Neural progenitor cell (in vitro differentiated cells): Measurements from ENCODE around the gene TMEM185B. TPM values are rescaled to one million over a fixed set of nuclear protein-coding genes. Genes with fewer than 3 reads are reported as not detected.

Experiments used
- DNase-seq: peaks from one replicate; pipeline ENCODE4 v3.0.0-alpha.2; 2016; ENCODE audit warnings: low spot score
- H2AFZ ChIP-seq: fragments of 200-600 bp; sonication (generic); replicated peaks from 2 replicates; pipeline ENCODE4 v1.6.1; 2016; ENCODE audit warnings: antibody characterized with exemption
- H3F3A ChIP-seq: fragments of 200-600 bp; sonication (generic); 2 replicates; pipeline ENCODE4 v1.6.1; 2016; ENCODE audit warnings: antibody characterized with exemption, low read depth
- H3K27ac ChIP-seq: fragments of 200-600 bp; sonication (generic); 2 replicates; pipeline ENCODE4 v1.5.1; 2016; ENCODE audit warnings: mild to moderate bottlenecking
- H3K27me3 ChIP-seq: fragments of 200-600 bp; sonication (generic); 2 replicates; pipeline ENCODE4 v1.6.1; 2016; ENCODE audit warnings: mild to moderate bottlenecking, moderate library complexity
- H3K36me3 ChIP-seq: fragments of 200-600 bp; sonication (generic); 2 replicates; pipeline ENCODE4 v1.5.1; 2016
- H3K4me1 ChIP-seq: fragments of 200-600 bp; sonication (generic); 2 replicates; pipeline ENCODE4 v1.6.1; 2016; ENCODE audit warnings: mixed run types
- H3K4me2 ChIP-seq: fragments of 200-600 bp; sonication (generic); 2 replicates; pipeline ENCODE4 v1.6.1; 2016
- H3K4me3 ChIP-seq: fragments of 200-600 bp; sonication (generic); 2 replicates; pipeline ENCODE4 v1.5.1; 2016
- H3K79me2 ChIP-seq: fragments of 200-600 bp; sonication (generic); 2 replicates; pipeline ENCODE4 v1.6.1; 2016; ENCODE audit warnings: low read depth
- H3K9ac ChIP-seq: fragments of 200-600 bp; sonication (generic); 2 replicates; pipeline ENCODE4 v1.6.1; 2016
- H3K9me3 ChIP-seq: fragments of 200-600 bp; sonication (generic); 2 replicates; pipeline ENCODE4 v1.5.1; 2016; ENCODE audit warnings: low read depth
- H4K20me1 ChIP-seq: fragments of 200-600 bp; sonication (generic); 2 replicates; pipeline ENCODE4 v1.6.1; 2016; ENCODE audit warnings: low read depth
- H3K27ac Mint-ChIP-seq: 3 replicates; pipeline ENCODE4 v1.8.0; 2021; ENCODE audit warnings: mixed read lengths
- H3K27me3 Mint-ChIP-seq: 2 replicates; pipeline ENCODE4 v1.8.0; 2022; ENCODE audit warnings: low read depth, mild to moderate bottlenecking, inconsistent platforms, moderate library complexity, mixed read lengths; ENCODE audit not compliant: insufficient read depth
- H3K36me3 Mint-ChIP-seq: 3 replicates; pipeline ENCODE4 v1.8.0; 2021; ENCODE audit warnings: mixed read lengths
- H3K4me1 Mint-ChIP-seq: 3 replicates; pipeline ENCODE4 v1.8.0; 2021; ENCODE audit warnings: mixed read lengths
- H3K4me3 Mint-ChIP-seq: 3 replicates; pipeline ENCODE4 v1.8.0; 2021; ENCODE audit warnings: mild to moderate bottlenecking, moderate library complexity, mixed read lengths
- H3K9me3 Mint-ChIP-seq: 3 replicates; pipeline ENCODE4 v1.8.0; 2020; ENCODE audit warnings: mixed read lengths
- EZH2 ChIP-seq: fragments of 200-600 bp; sonication (generic); IDR thresholded peaks from 2 replicates; pipeline ENCODE4 v1.6.1; 2017; ENCODE audit warnings: antibody characterized with exemption, mild to moderate bottlenecking, moderate library complexity
- EZH2phosphoT487 ChIP-seq: fragments of 200-600 bp; sonication (generic); IDR thresholded peaks from 2 replicates; pipeline ENCODE4 v1.6.1; 2017; ENCODE audit warnings: antibody characterized with exemption
- total RNA-seq: library from RNA; depleted of rRNA; stranded (reverse); fragments of >200 nt; gene quantifications from 2 replicates; pipeline ENCODE4 v1.2.3, GENCODE V29; 2015; ENCODE audit warnings: low replicate concordance
- TF ChIP-seq, protein P1 (sequence below): fragments of 200-600 bp; sonication (generic); IDR thresholded peaks from 2 replicates; pipeline ENCODE4 v1.5.1; 2017; ENCODE audit warnings: antibody characterized with exemption, mild to moderate bottlenecking

The TMEM185B gene
- total RNA-seq, 1 donor from 2014 or later = 11.1 TPM

DNA sequence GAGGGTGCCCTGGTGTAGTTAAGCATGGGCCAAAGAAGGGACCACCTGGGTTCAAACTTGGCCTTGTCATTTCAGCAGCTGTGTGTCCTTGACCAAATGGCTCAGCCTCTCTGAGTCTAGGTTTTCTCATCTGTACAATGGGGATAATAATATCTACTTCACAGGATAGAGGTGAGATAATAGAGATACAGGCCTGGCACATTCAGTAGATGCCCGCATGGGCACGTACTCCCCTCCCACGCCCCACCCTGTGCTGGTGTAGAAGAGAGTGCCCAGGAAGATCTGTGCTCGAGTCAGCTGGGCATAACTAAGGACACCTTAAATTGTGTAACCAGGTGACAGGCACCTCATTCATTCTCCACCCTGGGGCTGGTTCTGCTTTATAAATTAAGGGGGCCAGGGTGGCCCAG lies 8.4 kb upstream of the TMEM185B start:
- Histone ChIP-seq H3K9me3 (no peaks in the 10 kb centered on the region), H4K20me1 (no peaks in the 10 kb centered on the region), H3F3A (no peaks in the 10 kb centered on the region), H2AFZ (no peak overlapping the region), H3K27me3 (no peaks in the 10 kb centered on the region), H3K27ac (no peak overlapping the region), H3K4me1 (peaks cover 6% of the 10 kb centered on the region), H3K79me2 (no peaks in the 10 kb centered on the region), H3K4me2 (no peak overlapping the region), H3K9ac (no peak overlapping the region), H3K36me3 (no peaks in the 10 kb centered on the region), H3K4me3 (no peak overlapping the region)
- Mint-ChIP-seq H3K4me1 (peaks cover 3% of the 10 kb centered on the region), H3K27me3 (peaks cover 12% of the 10 kb centered on the region), H3K27ac (no peak overlapping the region), H3K9me3 (peaks cover 2% of the 10 kb centered on the region), H3K4me3 (no peak overlapping the region), H3K36me3 (no peaks in the 10 kb centered on the region)
- DNase-seq = no peak
- TF ChIP-seq, protein P1, sequence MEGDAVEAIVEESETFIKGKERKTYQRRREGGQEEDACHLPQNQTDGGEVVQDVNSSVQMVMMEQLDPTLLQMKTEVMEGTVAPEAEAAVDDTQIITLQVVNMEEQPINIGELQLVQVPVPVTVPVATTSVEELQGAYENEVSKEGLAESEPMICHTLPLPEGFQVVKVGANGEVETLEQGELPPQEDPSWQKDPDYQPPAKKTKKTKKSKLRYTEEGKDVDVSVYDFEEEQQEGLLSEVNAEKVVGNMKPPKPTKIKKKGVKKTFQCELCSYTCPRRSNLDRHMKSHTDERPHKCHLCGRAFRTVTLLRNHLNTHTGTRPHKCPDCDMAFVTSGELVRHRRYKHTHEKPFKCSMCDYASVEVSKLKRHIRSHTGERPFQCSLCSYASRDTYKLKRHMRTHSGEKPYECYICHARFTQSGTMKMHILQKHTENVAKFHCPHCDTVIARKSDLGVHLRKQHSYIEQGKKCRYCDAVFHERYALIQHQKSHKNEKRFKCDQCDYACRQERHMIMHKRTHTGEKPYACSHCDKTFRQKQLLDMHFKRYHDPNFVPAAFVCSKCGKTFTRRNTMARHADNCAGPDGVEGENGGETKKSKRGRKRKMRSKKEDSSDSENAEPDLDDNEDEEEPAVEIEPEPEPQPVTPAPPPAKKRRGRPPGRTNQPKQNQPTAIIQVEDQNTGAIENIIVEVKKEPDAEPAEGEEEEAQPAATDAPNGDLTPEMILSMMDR = no peak
- TF ChIP-seq EZH2phosphoT487 = no peak
- TF ChIP-seq EZH2 = no peak

GRCh38 chr2:120230515-120231471 lies 7.6 kb upstream of the TMEM185B start:
- H3K9me3 ChIP-seq = no peaks in the 10 kb centered on the region
- no peaks in the 10 kb centered on the region for H4K20me1 ChIP-seq
- Mint-ChIP-seq H3K36me3 (no peaks in the 10 kb centered on the region), H3K4me1 (peaks cover 2% of the 10 kb centered on the region), H3K9me3 (peaks cover 2% of the 10 kb centered on the region), H3K27ac (no peak overlapping the region), H3K4me3 (no peak overlapping the region), H3K27me3 (peaks cover 16% of the 10 kb centered on the region)
- H3K9ac ChIP-seq = no peak overlapping the region
- DNase-seq = no peak
- no peak overlapping the region for H3K4me2 ChIP-seq
- peak overlapping the region; percentile 2 for H2AFZ ChIP-seq
- H3K4me3 ChIP-seq = no peak overlapping the region
- no peaks in the 10 kb centered on the region for H3K27me3 ChIP-seq
- peaks cover 3% of the 10 kb centered on the region for H3K4me1 ChIP-seq
- no peaks in the 10 kb centered on the region for H3K36me3 ChIP-seq
- TF ChIP-seq, protein P1 = no peak
- no peak for TF ChIP-seq EZH2
- TF ChIP-seq EZH2phosphoT487 = no peak
- no peak overlapping the region for H3K27ac ChIP-seq
- no peaks in the 10 kb centered on the region for H3F3A ChIP-seq
- H3K79me2 ChIP-seq = no peaks in the 10 kb centered on the region

GRCh38 chr2:120229341-120229740 lies 6.1 kb upstream of the TMEM185B start:
- Histone ChIP-seq H3F3A (no peaks in the 10 kb centered on the region), H4K20me1 (no peaks in the 10 kb centered on the region), H2AFZ (no peak overlapping the region), H3K4me1 (peaks cover 3% of the 10 kb centered on the region), H3K36me3 (no peaks in the 10 kb centered on the region), H3K79me2 (no peaks in the 10 kb centered on the region), H3K27ac (no peak overlapping the region), H3K4me2 (no peak overlapping the region), H3K9ac (no peak overlapping the region), H3K4me3 (no peak overlapping the region), H3K9me3 (no peaks in the 10 kb centered on the region), H3K27me3 (peaks cover 5% of the 10 kb centered on the region)
- Mint-ChIP-seq H3K27ac (no peak overlapping the region), H3K27me3 (peaks cover 17% of the 10 kb centered on the region), H3K36me3 (no peaks in the 10 kb centered on the region), H3K4me1 (peaks cover 2% of the 10 kb centered on the region), H3K4me3 (no peak overlapping the region), H3K9me3 (no peaks in the 10 kb centered on the region)
- DNase-seq = no peak
- TF ChIP-seq, protein P1 = no peak
- TF ChIP-seq EZH2 = no peak
- TF ChIP-seq EZH2phosphoT487 = no peak
